BE2C (cell line): Measurements from ENCODE around the gene ANKRD24. TPM values are rescaled to one million over a fixed set of nuclear protein-coding genes. Genes with fewer than 3 reads are reported as not detected.
"Not testable (repeated sequence)": the region's sequence is repeated elsewhere in the genome, so short reads cannot be mapped to it uniquely, and the experiment has no call there.

Experiments used
- DNase-seq: peaks from one replicate; pipeline ENCODE4 v3.0.0-alpha.2; 2020
- H3K27me3 ChIP-seq: fragments of 250-450 bp; sonication (Bioruptor Pico); 2 replicates; pipeline ENCODE4 v1.5.1; 2020; ENCODE audit warnings: mild to moderate bottlenecking
- H3K36me3 ChIP-seq: fragments of 250-450 bp; sonication (Bioruptor Pico); 2 replicates; pipeline ENCODE4 v1.5.1; 2020; ENCODE audit warnings: mild to moderate bottlenecking
- H3K4me1 ChIP-seq: fragments of 250-450 bp; sonication (Bioruptor Pico); 2 replicates; pipeline ENCODE4 v1.5.1; 2020
- H3K4me3 ChIP-seq: 2 replicates; pipeline ENCODE4 v1.5.1; 2011; ENCODE audit warnings: low read depth, low read length
- H3K9me3 ChIP-seq: fragments of 250-450 bp; sonication (Bioruptor Pico); 2 replicates; pipeline ENCODE4 v1.5.1; 2020
- polyA plus RNA-seq: library from polyadenylated mRNA; unstranded; fragments of >200 nt; gene quantifications from one replicate; pipeline ENCODE4 v1.2.1, GENCODE V29; 2012; ENCODE audit warnings: low read depth, missing spikeins; ENCODE audit not compliant: insufficient read length, insufficient read depth
- TF ChIP-seq, protein P1 (sequence below): IDR thresholded peaks from 2 replicates; pipeline ENCODE4 v1.5.1; 2012; ENCODE audit warnings: mild to moderate bottlenecking, low read depth, low read length

ANKRD24 gene
- 0.40 TPM for polyA plus RNA-seq

DNA sequence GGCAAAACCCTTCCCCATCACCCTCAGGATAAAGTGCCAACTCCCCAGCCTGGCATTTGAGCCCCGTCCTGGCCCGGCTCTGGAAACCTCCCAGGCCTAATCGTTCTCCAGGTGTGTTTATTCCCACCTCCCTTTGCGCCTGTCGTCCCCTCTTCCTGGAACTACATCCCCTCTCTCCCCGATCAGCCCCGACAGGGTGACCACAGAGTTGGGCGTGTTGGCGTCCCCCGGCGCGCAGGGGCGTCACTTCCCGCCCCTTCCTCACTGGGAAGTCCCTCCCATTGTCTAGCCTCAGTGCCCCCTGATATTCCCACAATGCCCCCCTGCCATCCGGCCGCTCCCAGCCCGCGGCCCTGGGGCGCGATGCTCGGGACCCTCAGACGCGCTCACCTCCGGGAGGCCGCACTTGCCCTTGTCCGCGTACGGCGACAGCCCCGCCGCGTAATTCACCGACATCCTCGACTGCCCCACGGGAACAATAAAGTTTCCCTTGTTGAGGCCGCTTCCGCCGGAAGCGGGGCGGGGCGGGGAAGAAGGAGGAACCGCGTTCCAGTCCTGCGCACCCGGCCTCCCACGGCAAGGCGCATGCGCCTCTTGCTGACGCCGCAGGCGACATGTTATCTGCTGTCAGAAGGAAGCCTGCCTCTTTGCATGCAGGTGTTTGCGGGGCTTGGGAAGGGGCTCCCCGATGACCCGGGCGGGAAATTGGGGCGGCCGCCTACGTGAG is at the start of gene ANKRD24, which contains the start of gene SIRT6:
Gene ANKRD24 (plus strand): TSS at position 606 of the 727 bp plus-strand sequence. CDS start 3,737 bp downstream, outside the sequence.
Gene SIRT6 (minus strand): TSS at position 480 of the 727 bp plus-strand sequence. CDS start 24 bp downstream, at position 456.
- H3K4me1 ChIP-seq, result peaks cover 3% of the 10 kb centered on the region; the same call in 1 of the 2 replicates
- H3K4me3 ChIP-seq, result peak within 1 kb of the TSS; percentile 97
- H3K27me3 ChIP-seq, result no peaks in the 10 kb centered on the region
- TF ChIP-seq, protein P1, sequence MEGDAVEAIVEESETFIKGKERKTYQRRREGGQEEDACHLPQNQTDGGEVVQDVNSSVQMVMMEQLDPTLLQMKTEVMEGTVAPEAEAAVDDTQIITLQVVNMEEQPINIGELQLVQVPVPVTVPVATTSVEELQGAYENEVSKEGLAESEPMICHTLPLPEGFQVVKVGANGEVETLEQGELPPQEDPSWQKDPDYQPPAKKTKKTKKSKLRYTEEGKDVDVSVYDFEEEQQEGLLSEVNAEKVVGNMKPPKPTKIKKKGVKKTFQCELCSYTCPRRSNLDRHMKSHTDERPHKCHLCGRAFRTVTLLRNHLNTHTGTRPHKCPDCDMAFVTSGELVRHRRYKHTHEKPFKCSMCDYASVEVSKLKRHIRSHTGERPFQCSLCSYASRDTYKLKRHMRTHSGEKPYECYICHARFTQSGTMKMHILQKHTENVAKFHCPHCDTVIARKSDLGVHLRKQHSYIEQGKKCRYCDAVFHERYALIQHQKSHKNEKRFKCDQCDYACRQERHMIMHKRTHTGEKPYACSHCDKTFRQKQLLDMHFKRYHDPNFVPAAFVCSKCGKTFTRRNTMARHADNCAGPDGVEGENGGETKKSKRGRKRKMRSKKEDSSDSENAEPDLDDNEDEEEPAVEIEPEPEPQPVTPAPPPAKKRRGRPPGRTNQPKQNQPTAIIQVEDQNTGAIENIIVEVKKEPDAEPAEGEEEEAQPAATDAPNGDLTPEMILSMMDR, result no peak
- peak; percentile 97 for DNase-seq
- H3K9me3 ChIP-seq, result no peaks in the 10 kb centered on the region
- H3K36me3 ChIP-seq, result peaks cover 7% of the 10 kb centered on the region

DNA sequence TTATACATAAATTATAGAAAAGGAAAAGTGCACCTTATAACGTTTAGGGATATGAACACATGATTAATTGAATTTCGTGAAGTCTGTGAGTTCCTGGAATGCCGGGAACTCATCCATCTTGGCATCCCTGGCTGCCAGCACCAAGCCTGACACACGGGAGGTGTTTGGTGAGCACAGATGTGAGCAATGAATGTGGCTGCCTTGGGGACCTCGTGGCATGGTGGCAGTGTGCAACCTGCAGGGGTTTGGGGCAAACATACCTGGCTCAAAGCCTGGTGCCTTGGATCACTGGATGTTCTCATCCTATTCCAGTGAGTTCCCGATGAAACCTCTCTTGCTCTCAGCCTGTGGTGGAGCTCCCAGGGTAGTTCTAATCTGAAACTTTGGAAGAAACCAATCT is 48.1 kb upstream of the ANKRD24 start:
- no peak for DNase-seq
- Histone ChIP-seq H3K36me3 (no peaks in the 10 kb centered on the region), H3K9me3 (no peaks in the 10 kb centered on the region), H3K27me3 (no peaks in the 10 kb centered on the region), H3K4me1 (peaks cover 5% of the 10 kb centered on the region), H3K4me3 (no peak overlapping the region)
- TF ChIP-seq, protein P1, result no peak

DNA sequence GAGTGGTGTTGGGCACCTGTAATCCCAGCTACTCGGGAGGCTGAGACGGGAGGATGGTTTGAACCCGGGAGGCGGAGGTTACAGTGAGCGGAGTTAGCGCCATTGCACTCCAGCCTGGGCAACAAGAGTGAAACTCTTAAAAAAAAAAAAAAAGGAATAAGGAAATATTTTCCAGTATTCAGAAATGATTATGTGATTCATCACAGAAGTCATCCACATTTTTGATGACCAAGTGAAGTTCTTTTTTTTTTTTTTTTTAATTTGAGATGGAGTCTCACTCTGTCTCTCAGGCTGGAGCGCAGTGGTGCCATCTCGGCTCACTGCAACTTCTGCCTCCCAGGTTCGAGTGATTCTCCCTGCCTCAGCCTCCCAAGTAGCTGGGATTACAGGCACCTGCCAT is 47.1 kb upstream of the ANKRD24 start:
- not testable (repeated sequence) for DNase-seq, H3K36me3 ChIP-seq, H3K27me3 ChIP-seq, H3K4me1 ChIP-seq, H3K9me3 ChIP-seq, H3K4me3 ChIP-seq

DNA sequence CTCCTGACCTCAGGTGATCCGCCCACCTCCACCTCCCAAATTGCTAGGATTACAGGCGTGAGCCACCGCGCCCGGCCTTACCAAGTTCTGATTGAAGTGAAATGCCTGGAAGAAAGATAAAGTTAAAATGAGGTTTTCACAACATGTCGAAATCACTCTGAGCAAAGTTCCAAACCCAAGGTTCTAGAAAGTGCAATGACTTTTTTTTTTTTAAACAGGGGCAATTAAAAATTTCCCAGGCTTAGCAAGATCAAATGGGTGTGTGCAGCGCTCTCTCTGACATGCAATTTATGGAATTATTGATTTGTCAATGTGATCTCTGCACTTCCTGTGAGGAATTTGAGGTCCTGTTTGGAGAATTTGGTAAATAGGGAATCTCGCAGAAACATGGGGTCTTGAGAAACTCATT is 45.8 kb upstream of the ANKRD24 start:
- H3K4me1 ChIP-seq, result no peaks in the 10 kb centered on the region
- no peaks in the 10 kb centered on the region for H3K9me3 ChIP-seq
- TF ChIP-seq, protein P1, result no peak
- H3K36me3 ChIP-seq, result no peaks in the 10 kb centered on the region
- H3K4me3 ChIP-seq, result no peak overlapping the region
- DNase-seq, result no peak
- no peaks in the 10 kb centered on the region for H3K27me3 ChIP-seq

DNA sequence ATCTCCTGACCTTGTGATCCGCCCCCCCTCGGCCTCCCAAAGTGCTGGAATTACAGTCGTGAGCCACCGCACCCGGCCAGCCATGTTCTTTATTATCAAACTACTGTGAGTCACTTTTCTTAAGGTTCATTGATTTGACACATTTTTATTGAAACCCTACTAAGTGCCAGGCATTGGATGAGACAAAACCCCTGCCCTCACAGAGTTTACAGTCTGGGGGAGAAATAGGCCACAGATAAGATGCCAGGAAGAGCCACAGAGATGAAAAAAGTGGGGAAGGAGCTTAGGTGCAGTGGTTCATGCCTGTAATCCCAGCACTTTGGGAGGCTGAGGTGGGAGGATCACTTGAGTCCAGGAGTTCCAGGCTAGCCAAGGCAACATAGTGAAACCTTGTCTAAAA is 44.0 kb upstream of the ANKRD24 start:
- Histone ChIP-seq H3K4me3 (no peak overlapping the region), H3K27me3 (no peaks in the 10 kb centered on the region), H3K36me3 (no peaks in the 10 kb centered on the region), H3K4me1 (no peaks in the 10 kb centered on the region), H3K9me3 (no peaks in the 10 kb centered on the region)
- DNase-seq, result no peak
- TF ChIP-seq, protein P1, result no peak

DNA sequence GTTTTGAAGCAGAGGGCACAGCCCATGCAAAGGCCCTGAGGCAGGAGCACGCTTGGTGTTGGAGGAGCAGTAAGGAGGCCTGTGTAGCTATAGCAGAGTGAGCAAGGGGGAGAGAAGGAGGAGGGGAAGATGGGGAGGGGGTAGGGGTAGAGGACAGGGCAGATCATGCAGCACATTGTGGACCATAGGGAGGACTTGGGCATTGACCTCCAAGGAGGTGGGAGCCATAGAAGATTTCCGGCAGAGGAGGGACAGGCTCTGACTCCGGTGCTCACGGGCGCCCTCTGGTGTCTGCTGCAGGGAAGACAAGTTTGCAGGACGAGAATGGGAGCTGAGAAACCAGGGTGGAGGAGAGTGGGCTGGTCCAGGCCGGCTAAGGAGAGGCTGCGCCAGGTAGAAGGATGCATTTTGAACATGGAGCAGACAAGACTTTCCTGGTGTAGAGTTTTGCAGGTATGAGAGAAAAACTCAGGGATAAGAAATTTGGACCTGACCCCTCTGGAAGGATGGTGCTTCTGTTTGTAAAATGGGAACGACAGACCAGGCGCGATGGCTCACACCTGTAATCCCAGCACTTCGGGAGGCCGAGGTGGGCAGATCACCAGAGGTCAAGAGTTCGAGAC is 42.8 kb upstream of the ANKRD24 start:
- no peak overlapping the region for H3K4me3 ChIP-seq
- no peaks in the 10 kb centered on the region for H3K36me3 ChIP-seq
- no peaks in the 10 kb centered on the region for H3K9me3 ChIP-seq
- TF ChIP-seq, protein P1, result peak; percentile 87
- DNase-seq, result peak; percentile 81
- H3K27me3 ChIP-seq, result no peaks in the 10 kb centered on the region
- H3K4me1 ChIP-seq, result no peaks in the 10 kb centered on the region
